Neuronal stem cell (in vitro differentiated cells): ENCODE measurements around the gene CDKN1B.

ENCODE experiments used
- DNase-seq: peaks from one replicate; pipeline ENCODE4 v3.0.0-alpha.2; 2013; ENCODE audit warnings: low spot score
- H2AFZ ChIP-seq: one replicate; pipeline ENCODE4 v1.6.1; 2013; ENCODE audit warnings: mild to moderate bottlenecking, low read length, inconsistent platforms
- H2AK5ac ChIP-seq: 2 replicates; pipeline ENCODE4 v1.6.1; 2013; ENCODE audit warnings: low read depth, mild to moderate bottlenecking, inconsistent platforms, low read length, moderate library complexity, mixed read lengths
- H2BK120ac ChIP-seq: 2 replicates; pipeline ENCODE4 v1.6.1; 2013; ENCODE audit warnings: low read depth, mild to moderate bottlenecking, inconsistent platforms, low read length, moderate library complexity, mixed read lengths
- H2BK12ac ChIP-seq: one replicate; pipeline ENCODE4 v1.6.1; 2013; ENCODE audit warnings: low read length, inconsistent platforms
- H2BK15ac ChIP-seq: 2 replicates; pipeline ENCODE4 v1.6.1; 2013; ENCODE audit warnings: mild to moderate bottlenecking, low read length, inconsistent platforms, mixed read lengths
- H2BK5ac ChIP-seq: one replicate; pipeline ENCODE4 v1.6.1; 2013; ENCODE audit warnings: inconsistent platforms, mild to moderate bottlenecking, low read length, moderate library complexity
- H3K14ac ChIP-seq: one replicate; pipeline ENCODE4 v1.6.1; 2013; ENCODE audit warnings: low read length, inconsistent platforms
- H3K18ac ChIP-seq: 2 replicates; pipeline ENCODE4 v1.6.1; 2013; ENCODE audit warnings: low read length, inconsistent platforms
- H3K23ac ChIP-seq: 2 replicates; pipeline ENCODE4 v1.6.1; 2013; ENCODE audit warnings: low read depth, mild to moderate bottlenecking, mixed read lengths, low read length, inconsistent platforms; ENCODE audit not compliant: poor library complexity
- H3K27ac ChIP-seq: replicated peaks from 3 replicates; pipeline ENCODE4 v1.5.1; 2013; ENCODE audit warnings: low read length, inconsistent platforms
- H3K27me3 ChIP-seq, 3 experiments: 2 replicates each; pipeline ENCODE4 v1.6.1; 2013; ENCODE audit warnings: low read length in 3 of 3, mild to moderate bottlenecking in 2 of 3, inconsistent platforms in 1 of 3, low read depth in 1 of 3, mixed read lengths in 1 of 3, moderate library complexity in 1 of 3; ENCODE audit not compliant: control insufficient read depth in 3 of 3, insufficient read depth in 3 of 3
- H3K36me3 ChIP-seq, 2 donors: replicated peaks in 1 of 2; 2 replicates each; pipeline ENCODE4 v1.6.1; 2013; ENCODE audit warnings: low read length in 2 of 2; ENCODE audit not compliant: control insufficient read depth in 2 of 2, insufficient read depth in 2 of 2
- H3K4ac ChIP-seq: 2 replicates; pipeline ENCODE4 v1.6.1; 2013; ENCODE audit warnings: inconsistent platforms, mild to moderate bottlenecking, low read length, moderate library complexity
- H3K4me1 ChIP-seq, 2 donors: 1 replicate in 1 of 2; 2 replicates in 1 of 2; pipeline ENCODE4 v1.6.1; 2013; ENCODE audit warnings: low read length in 2 of 2, low read depth in 1 of 2; ENCODE audit not compliant: control insufficient read depth in 2 of 2, insufficient read depth in 1 of 2
- H3K4me2 ChIP-seq: one replicate; pipeline ENCODE4 v1.6.1; 2013; ENCODE audit warnings: mild to moderate bottlenecking, low read length, inconsistent platforms; ENCODE audit not compliant: insufficient read depth, poor library complexity, severe bottlenecking
- H3K4me3 ChIP-seq, 2 donors: 2 replicates each; pipeline ENCODE4 v1.5.1; 2013; ENCODE audit warnings: low read length in 2 of 2, mild to moderate bottlenecking in 2 of 2, inconsistent platforms in 1 of 2, moderate library complexity in 1 of 2
- H3K79me1 ChIP-seq: one replicate; pipeline ENCODE4 v1.6.1; 2013; ENCODE audit warnings: low read depth, mild to moderate bottlenecking, inconsistent platforms, low read length, moderate library complexity
- H3K9ac ChIP-seq: one replicate; pipeline ENCODE4 v1.6.1; 2013; ENCODE audit warnings: mild to moderate bottlenecking, low read depth, low read length, inconsistent platforms; ENCODE audit not compliant: poor library complexity
- H3K9me3 ChIP-seq, 2 donors: replicated peaks in 1 of 2; 2 replicates each; pipeline versions ENCODE3 to v1.6.1; 2013; ENCODE audit warnings: low read length in 2 of 2, mild to moderate bottlenecking in 2 of 2, inconsistent platforms in 1 of 2, low read depth in 1 of 2, mixed read lengths in 1 of 2, moderate library complexity in 1 of 2; ENCODE audit not compliant: control insufficient read depth in 2 of 2, insufficient read depth in 1 of 2
- H4K8ac ChIP-seq: one replicate; pipeline ENCODE4 v1.6.1; 2013; ENCODE audit warnings: low read depth, mild to moderate bottlenecking, inconsistent platforms, low read length, moderate library complexity
- H4K91ac ChIP-seq: one replicate; pipeline ENCODE4 v1.6.1; 2013; ENCODE audit warnings: low read length, low read depth, mild to moderate bottlenecking, inconsistent platforms; ENCODE audit not compliant: poor library complexity
- WGBS, 2 donors: extraction: QIAGEN DNeasy Blood & Tissue Kit; methylation state at CpG; one replicate each; pipeline ENCODE4 v1.1.7; 2013; ENCODE audit warnings: missing lambda C conversion rate in 2 of 2, mixed read lengths in 1 of 2; ENCODE audit not compliant: insufficient read length in 2 of 2, insufficient replicate concordance in 1 of 2; ENCODE audit errors: extremely low coverage in 2 of 2; 5-methylcytosine and 5-hydroxymethylcytosine counted together

Gene CDKN1B

GRCh38 chr12:12724421-12725085 lies 7.4 kb downstream of the CDKN1B start:
- peak overlapping the region; percentile 89 for H2AFZ ChIP-seq
- no peak for DNase-seq

DNA sequence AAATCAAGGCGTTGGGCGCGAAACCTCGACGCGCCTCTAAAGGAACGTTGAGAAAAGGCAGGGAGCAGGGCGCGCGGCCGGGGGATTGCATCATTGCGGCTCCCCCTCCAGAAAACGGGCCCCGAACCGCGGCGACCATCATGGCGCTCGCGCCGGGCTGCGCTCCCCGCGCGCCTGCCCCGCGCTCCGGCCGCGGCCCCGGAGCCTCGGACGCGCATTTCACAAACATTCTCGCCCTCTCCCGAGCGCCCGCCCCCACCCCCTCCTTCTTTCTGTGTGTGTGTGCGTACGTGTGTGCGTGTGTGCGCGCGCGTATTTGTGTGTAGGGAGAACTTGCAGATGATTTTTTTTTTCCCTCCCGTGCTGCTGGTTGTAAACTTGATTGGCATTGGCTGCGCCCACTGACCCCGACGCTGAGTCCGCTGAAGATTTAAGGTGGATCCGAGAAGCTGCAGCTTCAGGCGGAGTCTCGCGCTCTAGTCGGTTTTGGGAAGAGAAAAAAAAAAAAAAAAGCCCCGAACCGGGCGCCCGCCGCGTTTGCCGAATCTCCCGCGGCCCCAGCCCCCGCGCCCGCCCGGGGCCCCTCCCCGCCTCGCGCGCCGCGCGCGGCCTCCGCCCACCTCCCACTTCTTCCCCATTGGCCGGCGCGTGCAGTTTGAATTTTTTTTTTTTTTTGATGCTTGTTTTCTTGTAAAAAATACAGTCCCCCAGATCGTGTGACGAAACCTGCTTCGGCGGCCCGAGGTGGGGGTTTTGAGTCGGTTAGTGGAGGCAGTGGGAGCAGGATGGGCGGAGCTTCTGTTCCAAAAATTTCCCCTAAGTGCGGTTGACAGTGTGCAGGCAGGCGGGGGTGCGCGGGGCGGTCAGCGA lies 8.2 kb downstream of the CDKN1B start:
- peak overlapping the region; percentile 98 for H2AK5ac ChIP-seq
- peak overlapping the region; percentile 99 for H3K18ac ChIP-seq
- no peaks in the 10 kb centered on the region for H3K9me3 ChIP-seq
- peak; percentile 95 for DNase-seq
- H3K9ac ChIP-seq: peak overlapping the region; percentile 98
- peak overlapping the region; percentile 94 for H4K91ac ChIP-seq
- H2BK12ac ChIP-seq: peak overlapping the region; percentile 73
- H4K8ac ChIP-seq: no peak overlapping the region
- H3K23ac ChIP-seq: peak overlapping the region; percentile 97
- H3K4me2 ChIP-seq: peak overlapping the region; percentile 98
- no peaks in the 10 kb centered on the region for H3K27me3 ChIP-seq
- peak overlapping the region; percentile 89 for H2AFZ ChIP-seq
- H3K4me3 ChIP-seq: peak overlapping the region; percentile 84 to 98
- peak overlapping the region; percentile 47 for H3K14ac ChIP-seq
- peaks cover 2 to 37% of the 10 kb centered on the region in 2 donors for H3K36me3 ChIP-seq
- peak overlapping the region; percentile 99 for H2BK5ac ChIP-seq
- peak overlapping the region; percentile 85 for H2BK15ac ChIP-seq
- H3K79me1 ChIP-seq: peaks cover 4% of the 10 kb centered on the region
- H3K27ac ChIP-seq: peak overlapping the region; percentile 100
- peak overlapping the region; percentile 93 for H3K4ac ChIP-seq
- H3K4me1 ChIP-seq: peaks cover 0 to 23% of the 10 kb centered on the region in 2 donors
- H2BK120ac ChIP-seq: peak overlapping the region; percentile 99
- WGBS, 2 donors: no CpG with 5 or more reads among the region's 93 CpGs

More at GRCh38 chr12:12724421-12725085, 7.4 kb downstream of the CDKN1B start:
- H4K8ac ChIP-seq: no peak overlapping the region
- H3K4me3 ChIP-seq: peak overlapping the region; percentile 84 to 98
- peak overlapping the region; percentile 98 for H2AK5ac ChIP-seq
- H3K4ac ChIP-seq: peak overlapping the region; percentile 95
- no CpG with 5 or more reads among the region's 46 CpGs for WGBS, 2 donors
- H3K18ac ChIP-seq: peak overlapping the region; percentile 100
- peak overlapping the region; percentile 100 for H3K27ac ChIP-seq
- H3K9me3 ChIP-seq: no peaks in the 10 kb centered on the region
- H2BK5ac ChIP-seq: peak overlapping the region; percentile 99
- H3K9ac ChIP-seq: peak overlapping the region; percentile 98
- peak overlapping the region; percentile 98 for H3K4me2 ChIP-seq
- no peaks in the 10 kb centered on the region for H3K79me1 ChIP-seq
- H3K27me3 ChIP-seq: no peaks in the 10 kb centered on the region
- H3K4me1 ChIP-seq: peaks cover 2 to 28% of the 10 kb centered on the region in 2 donors
- H2BK120ac ChIP-seq: peak overlapping the region; percentile 99
- peak overlapping the region; percentile 94 for H4K91ac ChIP-seq
- H2BK12ac ChIP-seq: peak overlapping the region; percentile 58
- H2BK15ac ChIP-seq: peak overlapping the region; percentile 94
- H3K36me3 ChIP-seq: peaks cover 2 to 44% of the 10 kb centered on the region in 2 donors
- peak overlapping the region; percentile 97 for H3K23ac ChIP-seq
- H3K14ac ChIP-seq: peak overlapping the region; percentile 97

- Histone ChIP-seq H3K23ac (peak overlapping the region; percentile 97), H3K14ac (peak overlapping the region; percentile 8), H3K4me1 (peaks cover 0 to 15% of the 10 kb centered on the region in 2 donors), H3K4me2 (peak overlapping the region; percentile 80), H3K36me3 (peaks cover 0 to 29% of the 10 kb centered on the region in 2 donors), H2BK15ac (no peak overlapping the region), H2AK5ac (no peak overlapping the region), H2BK12ac (peak overlapping the region; percentile 73), H4K8ac (no peak overlapping the region), H3K4ac (no peak overlapping the region), H2BK120ac (no peak overlapping the region), H3K27ac (peak overlapping the region; percentile 100), H2AFZ (peak overlapping the region; percentile 89), H2BK5ac (peak overlapping the region; percentile 99), H4K91ac (no peak overlapping the region), H3K27me3 (no peaks in the 10 kb centered on the region), H3K79me1 (peaks cover 4% of the 10 kb centered on the region), H3K18ac (peak overlapping the region; percentile 99), H3K9me3 (no peaks in the 10 kb centered on the region), H3K4me3 (peak overlapping the region; percentile 84), H3K9ac (peak overlapping the region; percentile 97)
- no CpG with 5 or more reads among the region's 26 CpGs for WGBS, 2 donors
- DNase-seq: no peak
These were observed 8.9 kb downstream of the CDKN1B start for GRCh38 chr12:12725956-12726554.
